Limb (tissue), 2 donors: Measurements from ENCODE around the gene MIPEP.
"Not testable (repeated sequence)": the region's sequence is repeated elsewhere in the genome, so short reads cannot be mapped to it uniquely, and the experiment has no call there.

Source experiments
- DNase-seq, 2 donors: peaks; one replicate each; pipeline ENCODE4 v3.0.0-alpha.2; 2016; ENCODE audit errors: extremely low spot score in 2 of 2

MIPEP gene

DNA sequence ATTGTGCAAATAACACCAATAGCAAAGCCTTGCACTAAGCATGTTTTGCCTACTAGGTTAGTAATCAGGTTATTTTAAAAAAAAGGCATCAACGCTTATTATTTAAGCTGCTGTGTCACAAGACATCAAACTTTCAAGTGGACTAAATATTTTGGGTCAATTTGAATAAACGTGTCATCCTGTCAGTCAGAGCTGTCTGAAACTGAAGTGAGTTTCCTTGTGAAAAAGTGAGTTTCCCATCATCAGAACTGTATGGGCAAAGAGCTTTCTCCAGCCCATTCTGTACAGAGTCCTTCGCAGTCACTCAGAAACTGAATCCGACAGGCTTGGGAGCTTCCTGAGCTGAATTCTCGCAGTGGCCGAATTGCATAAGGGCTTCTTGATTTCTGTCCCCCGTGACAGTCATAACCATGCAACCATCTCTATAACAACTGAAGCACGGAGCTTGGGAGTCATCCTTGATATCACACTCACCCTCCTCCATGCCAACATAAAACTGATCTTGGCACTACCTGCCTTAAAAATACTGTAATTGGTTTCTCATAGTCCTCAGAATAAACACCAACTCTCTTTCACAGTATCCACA is 139.8 kb downstream of the MIPEP start:
- no peak for DNase-seq

GRCh38 chr13:23748109-23748990 is 140.8 kb downstream of the MIPEP start:
- DNase-seq: no peak

- DNase-seq: not testable (repeated sequence)
These were observed 143.1 kb downstream of the MIPEP start for GRCh38 chr13:23746141-23746540.

- DNase-seq: no peak
These were observed 144.9 kb downstream of the MIPEP start for GRCh38 chr13:23744315-23744714.

GRCh38 chr13:23743278-23744076 is 145.7 kb downstream of the MIPEP start:
- DNase-seq: no peak

- DNase-seq: no peak
These were observed 147.2 kb downstream of the MIPEP start for GRCh38 chr13:23741879-23742510.

- no peak for DNase-seq
These were observed 149.2 kb downstream of the MIPEP start for GRCh38 chr13:23740002-23740401.

- no peak for DNase-seq
These were observed 149.6 kb downstream of the MIPEP start for GRCh38 chr13:23739596-23739995.

GRCh38 chr13:23736541-23736940 is 152.7 kb downstream of the MIPEP start:
- DNase-seq: no peak

- no peak for DNase-seq
These were observed 153.9 kb downstream of the MIPEP start for GRCh38 chr13:23735329-23735728.

- no peak for DNase-seq
These were observed 157.5 kb downstream of the MIPEP start for GRCh38 chr13:23731709-23732108.

DNA sequence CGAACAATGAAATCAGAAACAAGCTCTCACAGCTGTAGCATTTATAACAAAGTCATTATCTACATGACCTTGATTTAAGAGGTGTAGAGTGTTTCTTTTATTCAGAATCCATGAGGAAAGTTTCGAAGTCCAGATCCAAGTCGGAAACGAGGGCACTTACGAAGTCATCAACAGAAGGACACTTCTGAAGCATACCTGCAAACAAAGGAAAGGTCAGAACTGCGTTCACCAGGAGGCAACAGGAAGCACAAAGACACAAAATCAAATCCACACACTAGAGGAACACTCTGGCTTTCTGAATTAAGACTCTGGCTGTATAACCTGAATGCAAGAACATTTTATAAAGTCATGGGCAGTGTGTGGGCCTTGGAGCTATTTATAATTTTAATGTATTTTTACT is 158.9 kb downstream of the MIPEP start:
- no peak for DNase-seq

GRCh38 chr13:23729531-23729930 is 159.7 kb downstream of the MIPEP start:
- no peak for DNase-seq

DNA sequence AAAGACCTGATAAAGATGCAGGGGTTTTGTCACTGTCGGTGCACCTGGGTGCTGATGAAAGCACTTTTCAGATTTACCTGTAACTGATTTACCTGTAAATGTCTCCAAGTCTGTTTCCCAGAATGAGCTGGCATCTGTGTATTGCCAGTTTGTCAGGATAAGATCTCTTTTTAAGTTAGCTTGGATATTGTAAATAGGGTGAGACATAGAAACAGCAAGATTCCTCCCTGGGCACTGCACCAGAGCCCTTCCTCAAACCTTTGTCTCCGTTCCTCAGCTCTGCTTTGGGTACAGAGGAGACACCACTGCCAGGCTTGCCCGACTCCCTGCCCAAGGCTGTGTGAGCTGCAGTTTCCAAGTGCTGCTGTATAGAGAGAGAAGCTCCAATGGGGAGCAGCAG is 160.4 kb downstream of the MIPEP start:
- no peak for DNase-seq

DNA sequence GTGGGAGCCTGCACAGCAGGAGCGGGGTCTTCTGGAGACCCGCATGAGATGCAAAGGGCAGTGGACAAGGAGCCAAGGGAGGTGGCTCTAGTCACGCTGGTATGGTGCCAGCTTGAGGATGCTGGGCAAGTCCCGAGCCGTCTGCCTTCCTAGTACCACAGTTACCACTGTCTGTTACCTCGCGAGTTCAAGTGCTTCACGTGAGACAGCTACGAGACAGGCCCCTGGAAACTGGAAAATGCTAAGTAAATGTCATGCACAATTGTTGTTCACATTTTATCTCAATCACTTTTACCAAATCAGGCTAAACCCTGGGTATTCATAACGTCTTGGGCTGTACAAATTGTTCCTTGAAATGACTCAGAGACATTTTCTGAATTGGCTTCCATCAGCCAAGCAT is 163.3 kb downstream of the MIPEP start:
- DNase-seq: no peak

DNA sequence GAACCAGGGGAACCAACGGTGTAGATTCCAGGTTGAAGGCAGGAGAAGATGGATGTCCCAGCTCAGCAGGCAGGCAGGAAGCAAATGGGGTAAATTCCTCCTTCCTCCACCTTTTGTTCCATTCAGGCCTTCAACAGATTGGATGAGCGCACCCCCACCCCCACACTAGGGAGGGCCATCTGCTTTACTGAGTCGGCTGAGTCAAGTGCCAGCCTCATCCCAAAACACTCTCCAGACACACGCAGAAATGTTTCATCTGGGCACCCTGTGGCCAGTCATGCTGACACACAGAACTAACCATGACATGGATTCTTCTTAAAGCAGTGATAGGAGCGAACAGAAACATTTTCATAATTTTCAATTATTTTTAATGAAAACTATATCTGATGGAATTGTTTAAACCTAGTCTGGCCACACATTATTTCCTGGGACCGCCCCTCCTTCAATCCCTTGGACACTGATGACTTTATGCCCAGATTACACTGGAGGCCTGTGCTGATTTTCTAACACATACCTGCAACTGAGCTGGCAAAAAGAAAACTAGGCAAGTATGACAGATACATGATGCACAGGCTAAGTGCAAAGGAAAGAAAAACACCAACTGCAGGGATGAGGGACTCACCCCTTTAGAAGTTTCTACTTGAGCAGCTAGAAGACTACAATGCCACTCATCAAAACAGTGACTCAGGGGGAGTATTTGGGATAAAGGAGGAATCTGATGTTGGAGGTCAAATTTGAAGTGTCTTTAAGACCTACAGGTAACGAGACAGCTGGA is 164.8 kb downstream of the MIPEP start:
- no peak for DNase-seq

DNA sequence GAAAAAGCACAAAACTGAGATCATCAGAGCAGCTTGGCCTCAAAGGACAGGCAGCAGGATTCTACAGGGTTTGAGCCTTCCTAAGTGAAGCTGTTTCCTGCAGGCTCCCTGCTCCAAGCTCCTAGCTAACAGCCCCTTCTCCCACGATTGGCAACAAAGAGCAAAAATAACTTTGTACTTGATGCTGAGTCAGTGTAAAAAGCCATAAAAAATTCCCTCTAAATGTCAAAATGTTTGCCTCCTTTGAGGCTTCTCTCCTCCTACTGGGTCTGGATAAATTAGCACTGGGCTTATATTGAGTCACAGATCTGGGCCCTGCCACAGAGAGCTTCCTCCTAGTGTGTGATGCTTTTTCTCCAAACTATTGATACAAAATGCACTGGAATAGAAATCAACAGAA is 165.7 kb downstream of the MIPEP start:
- no peak for DNase-seq

GRCh38 chr13:23722726-23723453 is 166.3 kb downstream of the MIPEP start:
- DNase-seq: no peak

- no peak for DNase-seq
These were observed 170.2 kb downstream of the MIPEP start for GRCh38 chr13:23718996-23719395.

DNA sequence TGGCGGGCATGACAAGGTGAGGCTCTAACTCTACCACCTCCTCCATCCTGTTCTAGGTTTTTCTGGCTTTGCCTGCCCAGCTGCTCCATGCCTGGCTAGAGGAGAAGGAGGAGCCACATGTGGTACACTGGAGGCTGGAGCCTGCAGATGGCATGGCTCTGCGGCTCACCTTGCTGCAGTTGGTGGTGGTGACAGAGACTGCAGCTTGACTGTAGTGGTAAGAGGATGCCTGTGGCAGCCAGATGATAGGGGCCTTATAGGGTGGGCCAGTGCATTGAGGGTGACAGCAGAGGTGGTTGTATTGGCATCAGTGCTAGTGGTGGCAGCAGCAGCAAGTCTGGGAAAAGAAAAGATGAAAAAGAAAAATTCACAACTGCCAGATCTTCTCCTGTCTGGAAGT is 172.8 kb downstream of the MIPEP start:
- DNase-seq: no peak
